HG03457 (cell line): Measurements from ENCODE around the gene CHD1.

Experiments used
- ATAC-seq: cut with Tn5 transposase; IDR thresholded peaks from one replicate; pipeline ENCODE4 v1.9.1; 2021; ENCODE audit warnings: moderate number of reproducible peaks; ENCODE audit not compliant: unreplicated experiment

CHD1 gene

DNA sequence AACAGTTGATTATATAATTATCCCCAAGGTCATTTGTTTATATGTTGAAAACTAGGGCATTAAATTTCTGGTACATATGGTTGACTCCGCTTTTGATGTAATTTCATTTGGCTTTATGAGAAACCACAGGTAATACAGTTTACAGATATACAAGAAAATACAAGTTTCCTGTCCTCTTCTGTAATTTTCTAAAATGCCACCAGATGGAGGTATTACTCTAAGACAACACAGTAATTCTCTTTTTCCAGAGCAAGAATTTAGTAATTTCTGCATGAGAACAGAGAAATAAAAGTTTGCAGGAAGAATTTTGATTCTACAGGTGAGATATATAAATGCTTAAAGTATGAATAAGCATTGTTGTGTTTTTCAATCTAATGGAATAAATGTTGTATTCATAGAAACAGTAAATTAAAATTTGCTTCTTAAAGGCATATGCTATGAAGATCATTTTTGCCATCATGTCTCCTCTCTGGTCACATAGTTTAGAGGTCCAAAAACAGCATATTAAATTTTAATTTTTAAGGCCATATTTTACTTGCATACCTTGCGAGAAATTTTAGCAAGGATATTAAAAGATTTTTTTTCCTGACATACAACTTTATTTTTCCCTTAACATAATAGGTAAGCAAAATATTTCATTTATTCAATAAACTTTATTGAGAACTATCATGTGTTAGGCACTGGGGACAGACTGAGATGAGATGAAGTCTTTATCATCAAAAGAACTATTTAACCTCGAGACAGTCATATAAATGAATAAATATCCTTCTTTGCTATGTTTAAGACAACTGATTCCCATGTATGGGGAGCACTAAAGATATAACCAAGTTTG, 22.7 kb downstream of the CHD1 start:
- ATAC-seq = no peak

DNA sequence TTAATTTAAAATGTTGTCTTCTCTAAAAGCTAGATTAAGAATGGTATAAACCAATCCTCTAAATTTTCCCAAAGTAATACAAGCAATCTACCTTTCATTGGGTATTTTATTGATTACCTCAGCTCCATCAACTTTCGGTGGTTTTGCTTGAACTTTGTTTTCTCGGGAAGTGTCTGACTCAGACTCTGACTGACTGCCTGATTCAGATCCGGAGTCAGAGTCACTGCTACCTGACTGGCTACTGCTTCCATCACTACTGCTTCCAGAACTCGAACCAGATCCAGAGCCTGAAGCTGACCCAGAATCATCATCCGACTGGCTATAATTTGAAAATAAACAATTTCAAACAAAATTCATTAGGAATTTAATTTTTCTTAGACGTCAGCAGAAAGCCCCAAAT, 24.0 kb downstream of the CHD1 start:
- no peak for ATAC-seq

DNA sequence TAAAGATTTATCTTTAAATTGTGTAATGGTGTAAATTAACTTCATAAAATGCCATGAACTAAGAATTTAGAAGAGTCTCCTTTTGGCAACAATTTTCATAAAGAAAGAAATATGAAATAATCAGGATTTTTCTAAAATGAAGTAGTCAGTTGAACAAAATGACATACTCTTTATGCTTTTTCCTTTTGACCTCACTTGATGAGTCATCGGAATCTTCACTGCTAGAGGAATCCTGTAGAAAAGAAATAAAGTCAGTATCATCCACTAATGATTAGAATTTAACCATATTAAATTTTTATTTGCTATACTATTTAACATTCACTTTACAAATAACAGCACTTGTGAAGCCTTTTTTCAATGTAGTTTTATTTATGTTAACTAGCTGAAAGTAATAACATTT, 26.1 kb downstream of the CHD1 start:
- ATAC-seq = no peak

DNA sequence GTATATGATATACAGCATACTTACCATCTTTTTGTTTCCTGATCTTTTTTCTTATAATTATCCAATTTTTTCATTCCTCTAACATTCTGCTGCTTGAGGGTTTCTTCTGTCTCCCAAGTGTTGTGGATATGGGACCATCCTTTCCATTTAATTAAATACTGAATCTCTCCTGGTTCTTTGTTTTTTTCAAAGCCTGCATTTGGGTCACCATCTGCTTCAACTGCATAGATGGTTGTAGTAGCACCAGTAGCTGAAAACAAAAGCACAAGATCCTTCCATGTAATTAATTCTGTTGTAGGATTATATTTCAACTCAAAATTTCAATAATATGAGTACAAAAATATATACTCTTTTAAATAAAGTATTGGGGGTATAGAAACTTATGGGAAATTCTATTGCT, 29.4 kb downstream of the CHD1 start:
- no peak for ATAC-seq

DNA sequence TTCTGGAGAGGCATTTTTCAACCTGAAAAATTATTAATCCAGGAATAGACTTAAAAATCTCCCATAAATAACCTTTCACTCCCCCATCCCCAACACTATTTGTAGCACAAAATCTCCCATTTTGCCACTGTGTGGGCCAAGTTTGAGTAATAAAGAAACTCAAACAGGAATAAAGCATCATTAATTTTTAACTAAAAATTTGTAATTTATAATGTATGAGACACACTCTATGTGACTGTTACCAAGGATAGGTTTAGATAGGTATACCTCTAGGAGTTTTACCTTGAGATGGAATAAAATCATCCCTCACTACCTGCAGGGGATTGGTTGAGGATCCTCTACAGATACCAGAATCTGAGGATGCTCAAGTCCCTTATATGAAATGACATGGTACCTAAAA, 30.1 kb downstream of the CHD1 start:
- no peak for ATAC-seq

DNA sequence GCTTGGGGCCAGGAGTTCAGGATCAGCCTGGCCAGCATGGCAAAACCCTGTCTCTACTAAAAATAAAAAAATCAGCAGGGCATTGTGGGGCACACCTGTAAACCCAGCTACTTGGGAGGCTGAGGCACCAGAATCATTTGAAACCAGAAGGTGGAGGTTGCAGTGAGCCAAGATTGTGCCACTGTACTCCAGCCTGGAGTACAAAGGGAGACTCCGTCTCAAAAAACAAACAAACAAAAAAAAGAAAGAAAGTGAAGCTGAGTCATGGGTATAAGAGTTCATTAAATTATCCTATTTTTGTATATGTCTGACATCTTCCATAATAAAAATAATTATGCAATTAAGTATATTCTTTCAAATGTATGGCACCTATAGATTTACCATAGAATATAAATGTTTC, 37.2 kb downstream of the CHD1 start:
- no peak for ATAC-seq

DNA sequence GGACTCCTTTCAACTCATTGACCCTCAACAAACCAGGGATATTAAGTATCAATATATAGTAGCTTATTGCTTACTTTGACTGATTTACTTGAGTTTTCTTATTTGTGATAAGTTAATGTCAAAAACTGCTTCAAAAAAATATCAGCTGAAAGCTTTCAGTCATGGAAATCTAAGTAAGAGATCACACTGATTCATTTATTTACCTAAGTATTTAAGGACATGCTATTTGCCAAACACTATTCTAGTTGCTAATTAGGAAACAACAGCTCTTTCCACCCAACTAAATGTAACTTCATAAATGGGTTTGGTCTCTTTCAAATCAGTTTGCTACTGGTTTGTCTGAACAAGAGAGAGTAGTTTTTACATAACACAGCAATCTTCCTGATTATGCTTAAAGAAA, 48.2 kb downstream of the CHD1 start:
- no peak for ATAC-seq

DNA sequence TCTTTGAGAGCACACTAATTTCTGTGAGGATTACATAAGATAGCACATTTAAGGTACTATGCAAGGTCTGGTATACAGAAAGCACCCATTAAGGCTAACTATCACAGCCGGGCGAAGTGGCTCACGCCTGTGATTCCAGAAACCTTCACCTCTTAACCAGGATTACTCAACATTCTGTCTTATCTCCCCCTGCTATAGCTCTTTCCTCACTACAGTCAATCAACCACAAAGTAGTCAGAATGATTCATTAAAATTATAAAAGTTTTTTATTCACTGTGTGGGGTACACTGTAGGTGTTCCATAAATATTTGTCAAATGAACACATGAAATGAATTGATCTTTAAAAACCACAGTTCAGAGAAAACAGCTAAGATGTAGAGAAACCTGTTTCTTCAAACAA, 48.7 kb downstream of the CHD1 start:
- no peak for ATAC-seq

DNA sequence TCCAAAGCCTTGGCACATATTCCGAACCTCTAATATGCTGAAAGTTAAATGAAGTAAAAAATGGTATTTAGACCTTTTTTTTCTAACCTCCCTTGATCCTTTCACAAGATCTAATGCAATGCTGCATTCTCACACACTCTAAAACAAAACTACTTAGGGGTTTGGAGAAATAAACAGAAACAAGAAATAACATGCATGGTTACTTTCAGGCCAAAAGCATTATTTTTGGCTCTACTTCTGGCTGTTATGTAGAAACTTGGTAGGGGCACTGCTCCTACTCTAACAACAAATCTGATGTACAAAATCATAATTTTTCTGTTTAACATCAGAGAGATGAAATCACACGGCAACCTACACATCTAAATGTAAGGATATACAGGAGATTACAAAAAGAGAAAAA, 51.2 kb downstream of the CHD1 start:
- no peak for ATAC-seq

DNA sequence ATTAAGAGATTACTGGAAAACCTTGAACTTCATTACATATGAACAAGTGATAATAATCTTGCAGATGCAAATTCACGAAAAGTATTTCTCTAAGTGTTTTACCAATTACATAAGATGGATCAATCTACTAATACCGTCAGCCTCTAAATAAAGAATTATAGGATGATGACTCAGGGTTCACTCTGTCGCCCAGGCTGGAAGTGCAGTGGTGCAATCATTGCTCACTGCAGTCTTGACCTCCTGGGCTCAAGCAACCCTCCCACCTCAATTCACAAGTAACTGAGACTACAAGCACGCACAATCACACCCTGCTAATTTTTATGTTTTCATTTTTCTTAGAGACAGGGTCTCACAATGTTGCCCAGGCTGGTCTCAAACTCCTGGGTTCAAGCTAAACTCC, 56.1 kb downstream of the CHD1 start:
- no peak for ATAC-seq

DNA sequence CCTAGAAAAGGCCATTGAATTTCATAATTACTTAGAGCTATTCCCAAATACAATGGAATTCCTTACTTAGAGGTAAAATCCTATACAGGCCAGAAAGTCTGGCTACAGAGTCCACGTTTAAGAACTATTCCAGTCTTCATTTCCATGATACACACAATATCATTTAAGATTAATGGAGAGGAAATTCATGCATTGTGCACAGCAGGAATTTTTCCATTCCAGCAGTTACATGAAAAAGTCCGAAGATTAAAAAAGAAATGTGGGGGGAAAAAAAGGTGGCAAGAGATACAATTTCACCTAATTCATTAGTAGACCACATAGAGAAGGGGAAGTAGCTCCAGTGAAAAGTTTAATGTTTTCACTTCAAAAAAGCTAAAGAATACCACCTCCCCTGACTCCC, 63.1 kb downstream of the CHD1 start:
- no peak for ATAC-seq

DNA sequence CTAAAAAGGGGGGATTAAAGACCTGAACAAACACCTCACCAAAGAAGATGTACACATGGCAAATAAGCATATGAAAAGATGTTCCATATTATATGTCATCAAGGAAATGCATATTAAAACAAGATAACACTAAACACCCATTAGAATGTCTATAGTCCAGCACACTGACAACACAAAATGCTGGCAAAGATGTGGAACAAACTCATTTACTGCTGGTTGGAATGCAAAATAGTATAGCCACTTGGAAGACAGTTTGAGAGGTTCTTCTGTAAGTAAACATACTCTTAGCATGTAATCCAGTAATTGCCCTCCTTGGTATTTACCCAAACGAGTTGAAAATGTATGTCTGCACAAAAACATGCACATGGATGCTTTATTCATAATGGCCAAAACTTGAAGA, 81.8 kb downstream of the CHD1 start:
- no peak for ATAC-seq

DNA sequence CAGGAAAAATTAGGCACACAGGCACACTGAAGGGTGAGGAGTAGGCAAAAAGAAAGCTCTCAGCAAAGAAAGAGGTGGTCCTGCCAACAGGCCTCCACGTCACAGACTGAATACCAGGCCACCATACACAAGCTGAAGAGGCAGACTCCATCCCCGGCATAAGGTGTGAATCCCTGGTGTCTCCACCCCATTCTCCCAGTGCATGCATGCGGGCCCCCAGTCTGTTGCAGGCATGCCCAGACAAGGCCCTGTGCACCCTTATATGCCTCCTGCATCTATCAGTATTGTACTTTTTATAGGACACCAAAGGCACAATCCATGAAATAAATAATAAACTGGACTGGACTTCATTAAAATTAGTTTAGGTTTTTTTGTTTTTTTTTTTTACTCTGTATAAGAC, 82.3 kb downstream of the CHD1 start:
- no peak for ATAC-seq

DNA sequence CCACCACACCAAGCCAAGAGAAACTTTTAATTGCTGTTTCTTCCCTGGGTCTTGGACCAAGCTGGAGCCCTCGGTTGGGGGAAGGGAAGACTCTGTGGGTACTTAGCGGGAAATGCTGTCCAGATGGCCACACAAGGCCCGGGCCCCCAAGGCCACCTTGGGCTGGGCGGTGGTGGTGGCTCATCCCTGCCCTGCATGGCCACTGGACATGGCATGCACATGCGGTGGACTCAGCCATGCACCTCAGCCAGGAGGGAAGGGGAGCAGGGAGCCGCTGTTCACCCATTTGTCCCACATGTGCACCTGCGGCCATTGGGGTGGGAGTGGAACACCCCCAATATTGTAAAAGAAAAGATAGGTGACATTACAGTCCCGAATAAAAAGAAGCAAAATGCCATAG, 82.9 kb downstream of the CHD1 start:
- no peak for ATAC-seq

DNA sequence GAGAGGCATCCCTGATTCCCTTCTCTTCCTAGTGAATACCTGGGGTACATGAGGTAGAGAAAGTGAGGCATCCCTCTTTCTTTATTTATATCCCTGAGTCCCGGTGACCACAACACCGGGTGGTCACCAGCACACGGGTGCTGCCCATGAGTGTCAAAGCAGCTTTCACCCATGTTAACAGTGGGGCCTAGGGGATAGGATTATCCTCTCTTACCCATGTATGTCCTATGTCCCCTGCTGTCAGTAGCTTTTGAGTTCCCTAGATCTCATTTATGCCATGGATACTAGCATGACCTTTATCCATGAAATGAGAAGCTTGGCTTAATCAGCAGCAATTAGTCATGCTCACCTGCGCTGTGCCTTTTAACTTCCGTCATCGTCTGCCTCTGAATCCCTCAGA, 83.9 kb downstream of the CHD1 start:
- no peak for ATAC-seq

DNA sequence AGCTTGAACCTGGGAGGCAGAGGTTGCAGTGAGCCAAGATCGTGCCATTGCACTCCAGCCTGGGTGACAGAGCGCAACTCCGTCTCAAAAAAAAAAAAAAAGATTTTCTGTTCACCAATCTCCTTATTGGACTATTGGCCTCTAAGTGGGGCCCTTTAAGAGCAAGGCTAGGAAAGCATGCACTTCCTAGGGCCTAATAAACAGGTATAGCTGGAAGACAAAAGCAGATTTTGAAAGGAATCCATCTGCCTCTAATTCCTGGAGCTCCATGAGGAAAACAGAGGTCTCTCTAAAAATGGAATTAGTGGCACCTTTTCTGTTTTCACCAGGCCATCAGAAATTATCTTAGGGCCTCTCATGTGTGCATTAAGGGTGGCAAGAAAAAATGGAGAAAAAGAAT, 85.3 kb downstream of the CHD1 start:
- ATAC-seq = no peak

DNA sequence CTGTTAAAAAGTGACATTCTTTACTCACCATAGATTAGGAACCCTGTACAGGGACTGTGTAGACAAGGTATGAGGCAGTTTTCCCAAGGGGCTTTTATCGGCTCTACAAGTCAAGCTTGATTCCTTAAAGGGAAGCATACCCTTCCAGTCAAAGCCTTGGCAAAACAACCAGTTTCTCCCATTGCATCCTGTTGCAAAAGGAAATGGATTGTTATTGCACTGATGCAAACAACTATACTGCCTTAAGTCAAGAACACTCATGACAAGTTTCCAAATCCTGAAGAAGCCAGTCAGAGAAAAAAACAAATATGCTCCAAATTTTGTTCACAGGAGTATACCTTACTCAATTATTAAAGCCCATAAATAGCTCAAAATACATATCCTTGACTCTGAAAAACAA, 87.9 kb downstream of the CHD1 start:
- no peak for ATAC-seq

DNA sequence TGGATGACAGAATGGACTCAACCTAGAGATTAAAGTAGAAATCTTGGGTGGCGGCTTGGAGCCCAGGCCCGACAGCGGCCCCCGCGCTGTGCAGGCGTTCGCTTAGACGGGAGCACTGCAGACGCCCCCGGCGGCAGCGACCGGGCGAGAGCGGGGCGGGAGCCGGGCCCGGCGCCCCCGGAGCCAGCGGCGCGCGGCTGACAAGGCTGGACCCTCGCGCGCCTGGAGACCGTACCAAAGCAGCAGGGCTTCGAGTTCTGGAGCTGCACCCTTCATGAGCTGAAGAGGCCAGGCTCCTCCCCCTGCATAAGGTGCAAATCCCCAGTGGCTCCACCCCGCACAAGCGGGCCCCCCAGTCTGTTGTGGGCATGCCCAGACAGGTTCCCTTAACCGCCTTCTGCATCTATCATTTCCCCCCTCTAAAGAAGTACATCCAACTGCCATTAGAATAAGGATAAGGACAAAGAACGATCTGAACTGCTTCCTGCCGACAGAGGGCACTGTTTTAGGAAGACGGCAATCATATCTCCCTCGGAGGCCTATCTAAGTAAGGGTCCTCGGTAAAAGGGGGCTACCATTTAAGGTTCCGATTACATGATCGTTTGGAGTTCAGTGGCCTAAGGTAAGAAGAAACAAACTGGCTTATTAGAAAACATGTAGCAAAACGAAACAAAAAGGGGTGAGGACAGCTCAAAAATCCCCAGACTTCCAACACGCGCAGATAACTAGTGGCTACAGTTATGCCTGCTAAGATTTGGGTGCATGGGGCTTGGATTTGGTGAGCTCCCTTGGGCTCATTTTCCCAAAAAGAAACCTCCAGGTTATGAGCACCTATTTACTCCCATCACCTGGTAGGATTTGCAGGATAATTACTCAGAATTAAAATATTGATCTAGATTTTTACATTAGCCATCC, 89.1 kb downstream of the CHD1 start:
- ATAC-seq = no peak

DNA sequence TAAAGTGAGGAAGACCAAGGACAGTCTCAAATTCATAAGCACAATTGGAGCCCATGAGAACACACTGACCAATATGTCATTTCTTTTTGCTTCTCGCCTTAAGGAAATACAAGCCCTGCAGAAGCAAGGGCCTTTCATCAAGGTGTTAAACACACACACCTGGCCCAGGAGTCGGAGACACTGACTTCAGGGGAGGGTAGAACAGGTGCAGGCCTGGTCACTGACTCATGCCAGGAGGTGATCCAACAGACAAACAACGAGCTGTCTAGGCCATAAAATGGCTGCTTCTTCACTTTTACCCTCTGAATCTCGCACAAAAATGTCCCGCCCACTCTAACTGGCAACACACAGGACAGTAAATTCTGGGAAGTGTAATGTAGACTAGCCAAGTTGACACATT, 92.6 kb downstream of the CHD1 start:
- no peak for ATAC-seq

DNA sequence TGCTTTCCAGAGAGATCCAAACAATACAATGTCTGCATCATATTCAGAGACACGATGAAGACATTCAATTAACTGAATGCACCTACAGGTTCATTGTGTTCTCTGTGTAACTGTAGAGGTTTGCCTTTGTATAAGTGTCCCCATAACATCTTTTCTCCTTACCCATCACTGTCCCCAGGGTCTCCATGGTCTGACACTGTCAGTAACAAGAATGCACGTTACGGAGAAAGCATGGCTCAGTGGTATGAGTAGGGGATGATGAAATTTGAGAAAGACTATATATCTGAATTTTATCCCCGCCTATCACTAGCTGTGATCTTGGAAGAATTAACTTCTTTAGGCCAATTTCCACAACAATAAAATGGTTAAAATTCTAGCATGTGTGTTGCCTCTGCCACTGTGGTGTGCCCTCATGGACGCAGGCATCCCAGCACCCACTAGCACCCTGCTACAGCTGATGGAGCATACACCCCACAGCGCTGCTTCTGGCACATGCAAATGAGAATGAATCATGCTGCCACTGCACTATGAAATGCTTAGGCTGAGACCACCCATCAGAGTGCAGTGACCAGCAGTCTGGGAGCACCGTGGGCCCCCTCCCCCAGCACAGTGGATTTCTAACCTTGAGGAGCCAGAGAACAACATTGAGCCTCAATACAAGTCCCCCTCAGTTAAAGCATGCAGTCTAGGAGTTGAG, 101.1 kb downstream of the CHD1 start:
- ATAC-seq = no peak

DNA sequence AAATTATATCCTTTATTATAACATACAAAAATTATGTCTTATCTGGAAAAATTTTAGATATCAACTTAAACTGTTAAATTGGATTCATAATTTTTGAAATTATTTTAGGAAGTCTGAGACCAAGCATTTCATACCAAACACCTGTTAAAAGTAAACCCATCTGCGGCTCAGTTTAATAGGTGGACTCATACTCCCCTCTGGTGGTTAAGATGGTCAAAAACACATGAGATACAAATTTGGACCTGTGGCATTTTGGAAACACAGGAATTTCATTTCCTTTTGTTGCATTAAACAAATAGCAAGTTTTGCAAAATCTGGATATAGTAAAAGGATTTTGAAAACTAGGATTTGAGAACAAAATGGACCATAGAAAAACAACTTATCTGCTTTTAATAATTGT, 101.6 kb downstream of the CHD1 start:
- no peak for ATAC-seq
